ENCODE results near the gene LRRC10B. TPM values are rescaled to one million over a fixed set of nuclear protein-coding genes. Genes with fewer than 3 reads are reported as not detected.

LRRC10B gene
- total and polyA plus RNA-seq, 8 donors: 0.43 to 1.3 (median 0.75) TPM; not detected in 2

GRCh38 chr11:61505106-61505505 is 3.4 kb upstream of the LRRC10B start:
- 89 to 93% (median 92%) methylated on average over 5 of the region's 5 CpGs for WGBS, 5 donors
- H3K27ac ChIP-seq: no peak overlapping the region
- TF ChIP-seq CTCF (IDR thresholded peaks at IDR 0.05) (no peak), POLR2A (IDR thresholded peaks at IDR 0.05) (no peak), POLR2AphosphoS5 (IDR thresholded peaks at IDR 0.05) (no peak), EP300 (IDR thresholded peaks at IDR 0.05) (no peak)
- H3K9me3 ChIP-seq: no peaks in the 10 kb centered on the region
- DNase-seq: no peak
- peaks cover 1 to 54% (median 38%) of the 10 kb centered on the region in 3 donors for H3K27me3 ChIP-seq
- no peaks in the 10 kb centered on the region for H3K36me3 ChIP-seq
- H3K4me1 ChIP-seq: peaks cover 18 to 28% (median 21%) of the 10 kb centered on the region in 4 donors
- no peak overlapping the region for H3K4me3 ChIP-seq
- intact Hi-C loops (cut with DNase I; ENCODE audit: low total_unique reads): no loop called here

DNA sequence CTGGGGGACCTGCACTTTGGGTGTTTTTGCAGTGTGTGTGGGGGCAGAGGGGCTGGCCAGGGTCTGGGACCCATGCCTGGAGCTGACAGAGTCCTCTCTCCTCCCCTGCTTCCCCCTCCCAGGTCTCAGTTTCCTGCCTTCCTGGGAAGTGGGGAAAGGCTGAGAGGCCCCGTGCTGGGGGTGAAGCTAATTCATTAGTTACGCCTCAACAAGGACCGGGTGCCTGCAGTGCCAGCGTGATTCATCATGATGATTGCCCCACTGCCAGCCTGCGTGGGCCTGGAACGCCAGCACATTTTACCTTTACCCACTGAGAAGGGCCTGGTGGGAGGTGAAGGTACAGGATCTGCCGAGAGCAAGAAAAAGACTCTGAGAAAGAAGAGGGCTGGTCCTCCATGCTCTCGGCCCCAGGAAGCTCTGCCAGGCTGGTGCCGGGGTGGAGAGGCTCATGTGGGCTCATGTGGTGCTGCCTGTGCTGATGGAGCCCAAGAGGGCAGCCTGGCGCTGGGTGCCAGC is 2.9 kb upstream of the LRRC10B start:
- whole genome bisulfite sequencing, 5 donors: 45 to 72% (median 71%) methylated on average over 5 to 10 of the region's 10 CpGs

DNA sequence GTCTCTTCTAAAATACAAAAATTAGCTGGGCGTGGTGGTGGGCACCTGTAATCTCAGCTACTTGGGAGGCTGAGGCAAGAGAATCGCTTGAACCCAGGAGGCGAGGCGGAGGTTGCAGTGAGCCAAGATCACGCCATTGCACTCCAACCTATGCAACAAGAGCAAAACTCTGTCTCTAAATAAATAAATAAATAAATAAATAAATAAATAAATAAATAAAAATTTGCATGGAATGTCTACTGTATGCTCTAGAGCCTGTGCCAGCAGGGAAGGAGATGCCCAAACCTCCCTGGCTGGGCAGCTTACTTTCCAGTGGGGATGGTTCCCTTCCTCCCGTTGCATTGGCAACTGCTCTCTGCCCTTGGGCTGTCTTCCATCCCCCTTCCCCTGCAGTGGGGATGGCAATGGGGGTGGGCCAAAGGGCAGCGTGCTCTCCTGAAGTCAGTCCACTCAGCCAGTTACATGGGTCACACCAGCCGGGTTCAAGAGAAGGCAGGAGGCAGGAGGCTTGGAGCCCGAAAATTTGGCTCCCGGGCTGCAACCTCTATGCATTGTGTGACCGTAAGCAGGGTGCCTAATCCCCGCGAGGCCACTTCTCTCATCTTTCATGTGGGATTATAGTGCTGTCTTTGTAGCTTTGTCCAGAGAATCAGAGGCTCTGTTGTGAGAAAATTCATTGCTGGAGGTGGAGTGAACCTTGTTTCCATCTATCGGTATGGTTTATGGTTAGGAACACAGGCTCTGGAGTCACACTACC is 1.4 kb upstream of the LRRC10B start:
- WGBS, 5 donors: 64 to 78% (median 67%) methylated on average over 14 of the region's 14 CpGs
- DNase-seq: no peak
- intact Hi-C loops (cut with DNase I; ENCODE audit: low total_unique reads): no loop called here

More for the DNA sequence above, 2.9 kb upstream of the LRRC10B start:
- Histone ChIP-seq H3K27ac (no peak overlapping the region), H3K9me3 (no peaks in the 10 kb centered on the region), H3K27me3 (peaks cover 2 to 60% (median 44%) of the 10 kb centered on the region in 3 donors), H3K4me3 (no peak overlapping the region), H3K36me3 (no peaks in the 10 kb centered on the region), H3K4me1 (peaks cover 18 to 34% (median 22%) of the 10 kb centered on the region in 4 donors)
- DNase-seq: no peak
- no peak for TF ChIP-seq POLR2AphosphoS5 (IDR thresholded peaks at IDR 0.05)
- TF ChIP-seq CTCF (IDR thresholded peaks at IDR 0.05): no peak
- no peak for TF ChIP-seq POLR2A (IDR thresholded peaks at IDR 0.05)
- TF ChIP-seq EP300 (IDR thresholded peaks at IDR 0.05): no peak
- intact Hi-C loops (cut with DNase I; ENCODE audit: low total_unique reads): no loop called here

More for the DNA sequence above, 1.4 kb upstream of the LRRC10B start:
- Histone ChIP-seq H3K4me3 (no peak overlapping the region), H3K9me3 (no peaks in the 10 kb centered on the region), H3K36me3 (no peaks in the 10 kb centered on the region), H3K27me3 (peaks cover 2 to 75% (median 54%) of the 10 kb centered on the region in 3 donors), H3K4me1 (peaks cover 18 to 35% (median 22%) of the 10 kb centered on the region in 4 donors), H3K27ac (peak overlapping the region in 1 of 5 donors; percentile 81)
- TF ChIP-seq CTCF (IDR thresholded peaks at IDR 0.05) (no peak), POLR2AphosphoS5 (IDR thresholded peaks at IDR 0.05) (no peak), EP300 (IDR thresholded peaks at IDR 0.05) (no peak)

Data from stomach (tissue), 9 donors.